Measurements from ENCODE around the gene TMEFF2. TPM values are rescaled to one million over a fixed set of nuclear protein-coding genes. Genes with fewer than 3 reads are reported as not detected.

The TMEFF2 gene
- total and polyA plus RNA-seq, 4 donors: 0.08 TPM; not detected in 3

DNA sequence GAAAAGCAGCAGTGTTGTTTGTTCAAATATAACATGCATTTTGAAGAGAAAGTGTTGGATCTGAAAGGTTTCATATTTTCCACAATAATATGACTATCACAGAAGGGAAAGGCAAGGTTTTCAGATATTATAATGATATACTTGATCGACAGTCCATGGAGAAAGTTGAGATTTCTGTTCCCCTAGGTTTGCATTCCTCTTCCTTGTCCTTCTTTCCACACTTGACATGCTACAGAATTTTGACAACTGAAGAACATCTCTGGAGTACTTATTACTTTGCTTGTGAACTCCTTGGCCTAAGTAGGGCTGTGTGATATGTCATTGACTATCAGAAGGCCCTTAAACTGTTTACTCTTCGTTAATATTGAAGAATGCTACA lies 46.5 kb downstream of the TMEFF2 start:
- Histone ChIP-seq H3K9ac (ENCODE audit: low read depth in 1 of 2, low read length in 2 of 2) (no peak overlapping the region), H3K9me3 (ENCODE audit: control insufficient read depth in 4 of 4, low read length in 3 of 4) (no peaks in the 10 kb centered on the region), H3K4me1 (ENCODE audit: control insufficient read depth in 4 of 4, insufficient read depth in 4 of 4, low read length in 3 of 4) (peaks cover 0 to 23% (median 23%) of the 10 kb centered on the region in 4 donors), H3K4me3 (ENCODE audit: low read depth in 1 of 3, low read length in 3 of 3) (no peak overlapping the region), H3K36me3 (ENCODE audit: control insufficient read depth in 4 of 4, insufficient read depth in 3 of 4, low read depth in 1 of 4, low read length in 3 of 4) (no peaks in the 10 kb centered on the region), H3K27me3 (ENCODE audit: control insufficient read depth in 4 of 4, insufficient read depth in 4 of 4, low read length in 3 of 4) (no peaks in the 10 kb centered on the region), H3K27ac (ENCODE audit: low read depth in 1 of 2, low read length in 2 of 2) (no peak overlapping the region)
- no peak for DNase-seq (ENCODE audit: low spot score)
- WGBS: 57% methylated on average over 2 of the region's 2 CpGs
- no peak for TF ChIP-seq EGR1 (IDR thresholded peaks at IDR 0.05; ENCODE audit: low read depth in 2 of 2)
- TF ChIP-seq, protein P1, sequence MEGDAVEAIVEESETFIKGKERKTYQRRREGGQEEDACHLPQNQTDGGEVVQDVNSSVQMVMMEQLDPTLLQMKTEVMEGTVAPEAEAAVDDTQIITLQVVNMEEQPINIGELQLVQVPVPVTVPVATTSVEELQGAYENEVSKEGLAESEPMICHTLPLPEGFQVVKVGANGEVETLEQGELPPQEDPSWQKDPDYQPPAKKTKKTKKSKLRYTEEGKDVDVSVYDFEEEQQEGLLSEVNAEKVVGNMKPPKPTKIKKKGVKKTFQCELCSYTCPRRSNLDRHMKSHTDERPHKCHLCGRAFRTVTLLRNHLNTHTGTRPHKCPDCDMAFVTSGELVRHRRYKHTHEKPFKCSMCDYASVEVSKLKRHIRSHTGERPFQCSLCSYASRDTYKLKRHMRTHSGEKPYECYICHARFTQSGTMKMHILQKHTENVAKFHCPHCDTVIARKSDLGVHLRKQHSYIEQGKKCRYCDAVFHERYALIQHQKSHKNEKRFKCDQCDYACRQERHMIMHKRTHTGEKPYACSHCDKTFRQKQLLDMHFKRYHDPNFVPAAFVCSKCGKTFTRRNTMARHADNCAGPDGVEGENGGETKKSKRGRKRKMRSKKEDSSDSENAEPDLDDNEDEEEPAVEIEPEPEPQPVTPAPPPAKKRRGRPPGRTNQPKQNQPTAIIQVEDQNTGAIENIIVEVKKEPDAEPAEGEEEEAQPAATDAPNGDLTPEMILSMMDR (IDR thresholded peaks at IDR 0.05; ENCODE audit: low read depth, low read length, missing input control): no peak
- no peak for TF ChIP-seq NR2F2 (IDR thresholded peaks at IDR 0.05)
- TF ChIP-seq HNF4A (conservative IDR thresholded peaks at IDR 0.05): no peak
- TF ChIP-seq FOXA2 (IDR thresholded peaks at IDR 0.05): no peak
- TF ChIP-seq, protein P2, sequence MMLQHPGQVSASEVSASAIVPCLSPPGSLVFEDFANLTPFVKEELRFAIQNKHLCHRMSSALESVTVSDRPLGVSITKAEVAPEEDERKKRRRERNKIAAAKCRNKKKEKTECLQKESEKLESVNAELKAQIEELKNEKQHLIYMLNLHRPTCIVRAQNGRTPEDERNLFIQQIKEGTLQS (IDR thresholded peaks at IDR 0.05): no peak
- TF ChIP-seq TAF1 (conservative IDR thresholded peaks at IDR 0.05): no peak
- TF ChIP-seq RAD21 (IDR thresholded peaks at IDR 0.05): no peak
- TF ChIP-seq, protein P3, sequence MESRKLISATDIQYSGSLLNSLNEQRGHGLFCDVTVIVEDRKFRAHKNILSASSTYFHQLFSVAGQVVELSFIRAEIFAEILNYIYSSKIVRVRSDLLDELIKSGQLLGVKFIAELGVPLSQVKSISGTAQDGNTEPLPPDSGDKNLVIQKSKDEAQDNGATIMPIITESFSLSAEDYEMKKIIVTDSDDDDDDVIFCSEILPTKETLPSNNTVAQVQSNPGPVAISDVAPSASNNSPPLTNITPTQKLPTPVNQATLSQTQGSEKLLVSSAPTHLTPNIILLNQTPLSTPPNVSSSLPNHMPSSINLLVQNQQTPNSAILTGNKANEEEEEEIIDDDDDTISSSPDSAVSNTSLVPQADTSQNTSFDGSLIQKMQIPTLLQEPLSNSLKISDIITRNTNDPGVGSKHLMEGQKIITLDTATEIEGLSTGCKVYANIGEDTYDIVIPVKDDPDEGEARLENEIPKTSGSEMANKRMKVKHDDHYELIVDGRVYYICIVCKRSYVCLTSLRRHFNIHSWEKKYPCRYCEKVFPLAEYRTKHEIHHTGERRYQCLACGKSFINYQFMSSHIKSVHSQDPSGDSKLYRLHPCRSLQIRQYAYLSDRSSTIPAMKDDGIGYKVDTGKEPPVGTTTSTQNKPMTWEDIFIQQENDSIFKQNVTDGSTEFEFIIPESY (IDR thresholded peaks at IDR 0.05): no peak
- no peak for TF ChIP-seq SP1 (IDR thresholded peaks at IDR 0.05)
- TF ChIP-seq, protein P4, sequence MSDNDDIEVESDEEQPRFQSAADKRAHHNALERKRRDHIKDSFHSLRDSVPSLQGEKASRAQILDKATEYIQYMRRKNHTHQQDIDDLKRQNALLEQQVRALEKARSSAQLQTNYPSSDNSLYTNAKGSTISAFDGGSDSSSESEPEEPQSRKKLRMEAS (IDR thresholded peaks at IDR 0.05): no peak
- no peak for TF ChIP-seq FOXA1 (IDR thresholded peaks at IDR 0.05)
- no peak for TF ChIP-seq YY1 (IDR thresholded peaks at IDR 0.05)
- no peak for TF ChIP-seq GABPA (IDR thresholded peaks at IDR 0.05 in 1 of 2, conservative IDR thresholded peaks at IDR 0.05 in 1 of 2)
- no peak for TF ChIP-seq RXRA (IDR thresholded peaks at IDR 0.05)

DNA sequence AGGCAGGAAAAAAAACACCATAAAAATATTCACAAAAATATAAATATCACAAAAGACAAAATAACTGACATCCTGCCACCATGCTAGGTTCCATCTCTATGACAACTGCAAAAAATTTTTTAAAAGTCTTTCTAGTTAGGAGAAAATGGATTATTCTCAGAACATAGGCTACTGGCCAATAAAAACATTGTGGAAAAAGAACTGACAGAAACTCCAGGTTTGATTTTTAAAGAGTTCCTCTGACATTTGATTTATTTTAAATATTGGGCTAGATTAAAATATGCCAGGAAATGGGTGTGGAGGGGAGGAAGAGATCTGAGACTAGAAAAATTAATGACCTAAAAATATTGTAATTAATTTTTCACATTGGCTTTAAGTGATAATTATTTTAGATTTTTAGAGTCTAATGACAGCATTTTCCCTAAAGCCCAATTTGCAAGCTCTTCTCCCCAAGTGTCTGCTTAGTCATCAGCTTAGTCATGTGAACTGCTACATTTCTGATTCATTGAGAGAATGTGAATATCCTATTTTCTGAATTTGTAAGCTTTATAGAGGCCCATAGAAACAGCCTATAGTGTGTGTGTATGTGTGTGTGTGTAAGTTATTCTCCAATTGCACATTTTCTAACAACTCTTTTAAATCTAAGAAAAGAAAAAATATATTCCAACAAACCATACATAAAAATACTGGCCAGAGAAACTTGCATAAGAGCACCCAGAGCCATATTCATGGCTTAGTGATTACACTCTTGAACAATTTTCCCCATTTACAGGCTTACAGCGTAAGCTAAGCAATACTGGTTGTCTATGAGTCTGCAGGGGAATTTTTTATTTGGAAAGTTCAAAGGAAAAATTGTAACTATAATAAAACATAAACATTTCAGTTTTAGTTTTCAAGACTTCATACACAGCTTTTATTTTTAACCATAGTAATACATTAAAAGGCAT lies 48.4 kb downstream of the TMEFF2 start:
- Histone ChIP-seq H3K9me3 (ENCODE audit: control insufficient read depth in 4 of 4, low read length in 3 of 4) (no peaks in the 10 kb centered on the region), H3K27me3 (ENCODE audit: control insufficient read depth in 4 of 4, insufficient read depth in 4 of 4, low read length in 3 of 4) (no peaks in the 10 kb centered on the region), H3K9ac (ENCODE audit: low read depth in 1 of 2, low read length in 2 of 2) (no peak overlapping the region), H3K36me3 (ENCODE audit: control insufficient read depth in 4 of 4, insufficient read depth in 3 of 4, low read depth in 1 of 4, low read length in 3 of 4) (no peaks in the 10 kb centered on the region), H3K4me1 (ENCODE audit: control insufficient read depth in 4 of 4, insufficient read depth in 4 of 4, low read length in 3 of 4) (peaks cover 0 to 23% (median 23%) of the 10 kb centered on the region in 4 donors), H3K27ac (ENCODE audit: low read depth in 1 of 2, low read length in 2 of 2) (peak overlapping the region in 1 of 2 donors; percentile 12), H3K4me3 (ENCODE audit: low read depth in 1 of 3, low read length in 3 of 3) (no peak overlapping the region)
- 97% methylated on average over 1 of the region's 1 CpG for WGBS
- no peak for TF ChIP-seq YY1 (IDR thresholded peaks at IDR 0.05)
- TF ChIP-seq HNF4A (conservative IDR thresholded peaks at IDR 0.05): no peak
- TF ChIP-seq, protein P2 (IDR thresholded peaks at IDR 0.05): no peak
- TF ChIP-seq TAF1 (conservative IDR thresholded peaks at IDR 0.05): no peak
- TF ChIP-seq FOXA2 (IDR thresholded peaks at IDR 0.05): no peak
- no peak for TF ChIP-seq FOXA1 (IDR thresholded peaks at IDR 0.05)
- TF ChIP-seq NR2F2 (IDR thresholded peaks at IDR 0.05): no peak
- TF ChIP-seq GABPA (IDR thresholded peaks at IDR 0.05 in 1 of 2, conservative IDR thresholded peaks at IDR 0.05 in 1 of 2): no peak
- no peak for TF ChIP-seq JUND (IDR thresholded peaks at IDR 0.05)
- no peak for TF ChIP-seq SP1 (IDR thresholded peaks at IDR 0.05)
- TF ChIP-seq EGR1 (IDR thresholded peaks at IDR 0.05; ENCODE audit: low read depth in 2 of 2): no peak
- no peak for TF ChIP-seq HNF4G (IDR thresholded peaks at IDR 0.05)
- TF ChIP-seq, protein P5, sequence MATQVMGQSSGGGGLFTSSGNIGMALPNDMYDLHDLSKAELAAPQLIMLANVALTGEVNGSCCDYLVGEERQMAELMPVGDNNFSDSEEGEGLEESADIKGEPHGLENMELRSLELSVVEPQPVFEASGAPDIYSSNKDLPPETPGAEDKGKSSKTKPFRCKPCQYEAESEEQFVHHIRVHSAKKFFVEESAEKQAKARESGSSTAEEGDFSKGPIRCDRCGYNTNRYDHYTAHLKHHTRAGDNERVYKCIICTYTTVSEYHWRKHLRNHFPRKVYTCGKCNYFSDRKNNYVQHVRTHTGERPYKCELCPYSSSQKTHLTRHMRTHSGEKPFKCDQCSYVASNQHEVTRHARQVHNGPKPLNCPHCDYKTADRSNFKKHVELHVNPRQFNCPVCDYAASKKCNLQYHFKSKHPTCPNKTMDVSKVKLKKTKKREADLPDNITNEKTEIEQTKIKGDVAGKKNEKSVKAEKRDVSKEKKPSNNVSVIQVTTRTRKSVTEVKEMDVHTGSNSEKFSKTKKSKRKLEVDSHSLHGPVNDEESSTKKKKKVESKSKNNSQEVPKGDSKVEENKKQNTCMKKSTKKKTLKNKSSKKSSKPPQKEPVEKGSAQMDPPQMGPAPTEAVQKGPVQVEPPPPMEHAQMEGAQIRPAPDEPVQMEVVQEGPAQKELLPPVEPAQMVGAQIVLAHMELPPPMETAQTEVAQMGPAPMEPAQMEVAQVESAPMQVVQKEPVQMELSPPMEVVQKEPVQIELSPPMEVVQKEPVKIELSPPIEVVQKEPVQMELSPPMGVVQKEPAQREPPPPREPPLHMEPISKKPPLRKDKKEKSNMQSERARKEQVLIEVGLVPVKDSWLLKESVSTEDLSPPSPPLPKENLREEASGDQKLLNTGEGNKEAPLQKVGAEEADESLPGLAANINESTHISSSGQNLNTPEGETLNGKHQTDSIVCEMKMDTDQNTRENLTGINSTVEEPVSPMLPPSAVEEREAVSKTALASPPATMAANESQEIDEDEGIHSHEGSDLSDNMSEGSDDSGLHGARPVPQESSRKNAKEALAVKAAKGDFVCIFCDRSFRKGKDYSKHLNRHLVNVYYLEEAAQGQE (IDR thresholded peaks at IDR 0.05): no peak
- TF ChIP-seq, protein P4 (IDR thresholded peaks at IDR 0.05): no peak
- TF ChIP-seq, protein P3 (IDR thresholded peaks at IDR 0.05): no peak
- no peak for DNase-seq (ENCODE audit: low spot score)
